ENCODE measurements around the gene RFWD3. TPM values are rescaled to one million over a fixed set of nuclear protein-coding genes. Genes with fewer than 3 reads are reported as not detected.

The RFWD3 gene
- total and polyA plus RNA-seq, 2 of the 13 experiments (the other 11 are each of a cell fraction or from before 2014, with no cell fraction given), result 23.4 to 62.6 TPM

GRCh38 chr16:74700438-74701225, 34.0 kb upstream of the RFWD3 start, which contains the start of gene MLKL (continued):
- TF ChIP-seq BATF2 (CRISPR knock-in tag; IDR thresholded peaks at IDR 0.05), result 0 out of 2 replicates have a peak, but pooled peaks have one; percentile 33
- no peak for TF ChIP-seq SMARCE1 (IDR thresholded peaks at IDR 0.05; ENCODE audit: borderline replicate concordance)
- TF ChIP-seq DPF2 (CRISPR knock-in tag; IDR thresholded peaks at IDR 0.05; ENCODE audit: borderline replicate concordance, low read depth), result no peak
- TF ChIP-seq ZNF788 (CRISPR knock-in tag; IDR thresholded peaks at IDR 0.05; ENCODE audit: borderline replicate concordance), result peak; percentile 66; the same call in 1 of the 2 replicates
- TF ChIP-seq POLR2G (IDR thresholded peaks at IDR 0.05; ENCODE audit: low read depth, low read length), result peak; percentile 80
- no peak for TF ChIP-seq LBX2 (CRISPR knock-in tag; IDR thresholded peaks at IDR 0.05; ENCODE audit: borderline replicate concordance)
- TF ChIP-seq MXD4 (CRISPR knock-in tag; IDR thresholded peaks at IDR 0.05), result peak; percentile 96
- TF ChIP-seq ZNF639 (CRISPR knock-in tag; conservative IDR thresholded peaks at IDR 0.05), result 0 out of 2 replicates have a peak, but pooled peaks have one; percentile 70
- TF ChIP-seq IRF9 (CRISPR knock-in tag; IDR thresholded peaks at IDR 0.05; ENCODE audit: borderline replicate concordance), result peak; percentile 57; the same call in 1 of the 2 replicates
- TF ChIP-seq MTA3 (CRISPR knock-in tag; IDR thresholded peaks at IDR 0.05), result no peak
- TF ChIP-seq FOXO4 (CRISPR knock-in tag; conservative IDR thresholded peaks at IDR 0.05), result 0 out of 2 replicates have a peak, but pooled peaks have one; percentile 96
- 0 out of 2 replicates have a peak, but pooled peaks have one; percentile 39 for TF ChIP-seq ZNF850 (CRISPR knock-in tag; conservative IDR thresholded peaks at IDR 0.05)
- TF ChIP-seq RBFOX2 (IDR thresholded peaks at IDR 0.05; ENCODE audit: low read depth, low read length), result peak; percentile 81
- 0 out of 2 replicates have a peak, but pooled peaks have one; percentile 52 for TF ChIP-seq KLF9 (CRISPR knock-in tag; IDR thresholded peaks at IDR 0.05; ENCODE audit: low read depth)
- no peak for TF ChIP-seq AHR (CRISPR knock-in tag; IDR thresholded peaks at IDR 0.05)
- no peak for TF ChIP-seq IKZF4 (CRISPR knock-in tag; IDR thresholded peaks at IDR 0.05; ENCODE audit: borderline replicate concordance, low read depth, not compliant biosample characterization)
- TF ChIP-seq ZNF777 (CRISPR knock-in tag; IDR thresholded peaks at IDR 0.05), result peak; percentile 98
- 0 out of 2 replicates have a peak, but pooled peaks have one; percentile 59 for TF ChIP-seq RCOR2 (CRISPR knock-in tag; IDR thresholded peaks at IDR 0.05)
- TF ChIP-seq SP1 (IDR thresholded peaks at IDR 0.05), result no peak
- TF ChIP-seq SP1 (CRISPR knock-in tag; IDR thresholded peaks at IDR 0.05), result no peak
- TF ChIP-seq PCBP1 (IDR thresholded peaks at IDR 0.05; ENCODE audit: borderline replicate concordance, low read depth, low read length), result peak; percentile 73; the same call in 1 of the 2 replicates
- no peak for TF ChIP-seq U2AF2 (IDR thresholded peaks at IDR 0.05; ENCODE audit: low read depth, low read length)
- TF ChIP-seq CENPX (CRISPR knock-in tag; IDR thresholded peaks at IDR 0.05), result no peak
- TF ChIP-seq DR1 (CRISPR knock-in tag; IDR thresholded peaks at IDR 0.05), result peak; percentile 72
- no peak for TF ChIP-seq NFRKB (IDR thresholded peaks at IDR 0.05)
- TF ChIP-seq ZNF124 (CRISPR knock-in tag; IDR thresholded peaks at IDR 0.05), result peak; percentile 94; the same call in 1 of the 2 replicates
- peak; percentile 84; the same call in 1 of the 2 replicates for TF ChIP-seq ZC3H13 (CRISPR knock-in tag; IDR thresholded peaks at IDR 0.05)

Measured in HepG2 (cell line).